Measurements from ENCODE around the gene ELAVL2.

Gene ELAVL2

DNA sequence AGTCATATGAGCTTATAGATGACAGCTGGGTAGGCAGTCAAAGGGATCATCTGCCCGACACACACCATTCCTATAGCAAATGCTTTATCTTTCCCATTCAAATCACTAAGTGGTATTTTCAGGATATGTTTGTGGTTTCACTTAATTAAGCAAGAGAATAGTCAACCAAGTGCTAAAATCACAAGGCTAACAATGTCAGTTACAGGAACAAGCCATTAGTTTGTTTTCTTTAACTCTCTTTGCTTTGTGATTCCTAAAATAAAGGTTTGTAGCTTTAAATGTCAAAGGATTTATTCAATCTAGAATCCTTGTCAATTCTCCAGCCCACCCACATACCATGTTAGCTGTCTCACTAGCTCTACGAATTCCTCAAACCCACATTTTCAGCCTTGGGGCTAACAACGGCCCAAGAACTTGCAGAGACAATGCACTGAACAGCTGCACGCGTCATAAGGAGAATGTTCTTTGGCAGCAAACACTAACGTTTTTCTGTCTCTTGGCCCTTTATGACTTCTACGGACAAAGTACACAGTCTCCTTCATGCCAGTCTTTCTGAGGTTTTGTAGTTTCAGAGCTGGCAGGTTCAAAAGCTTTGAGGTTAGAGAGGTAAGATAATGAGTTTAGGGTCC lies 56.6 kb downstream of the ELAVL2 start:
- Histone ChIP-seq H3K27me3 (ENCODE audit: low read depth) (no peaks in the 10 kb centered on the region), H3K36me3 (replicated peaks) (no peaks in the 10 kb centered on the region), H3K4me1 (peaks cover 15% of the 10 kb centered on the region), H3K4me3 (no peak overlapping the region), H3K9me3 (no peaks in the 10 kb centered on the region)
- DNase-seq (ENCODE audit: low spot score in 2 of 2): peak; percentile 71 to 76
- in situ Hi-C loops (cut with MboI; ENCODE audit: low sequenced_read_pairs): no loop called here

DNA sequence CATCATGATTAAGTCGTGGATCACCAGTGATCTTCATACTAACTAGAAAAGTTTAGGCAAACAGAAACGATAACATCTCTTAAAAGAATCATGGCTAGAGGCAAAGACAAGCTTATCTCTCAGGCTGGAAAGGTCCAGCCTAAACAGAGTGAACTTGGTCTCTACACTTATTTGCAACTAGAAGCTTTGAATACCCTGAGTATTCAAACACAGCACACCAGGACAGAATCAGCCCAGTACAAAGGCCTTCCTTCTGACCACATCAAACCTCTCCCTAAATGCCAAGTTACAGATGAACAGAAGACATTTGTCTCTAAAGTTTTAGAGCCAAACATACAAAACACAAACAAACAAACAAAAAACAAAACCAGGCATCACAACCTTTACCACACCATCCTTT lies 57.2 kb downstream of the ELAVL2 start:
- Histone ChIP-seq H3K9me3 (no peaks in the 10 kb centered on the region), H3K4me3 (no peak overlapping the region), H3K36me3 (replicated peaks) (no peaks in the 10 kb centered on the region), H3K27me3 (ENCODE audit: low read depth) (no peaks in the 10 kb centered on the region), H3K4me1 (peaks cover 15% of the 10 kb centered on the region)
- DNase-seq (ENCODE audit: low spot score in 2 of 2): no peak
- in situ Hi-C loops (cut with MboI; ENCODE audit: low sequenced_read_pairs): no loop called here

DNA sequence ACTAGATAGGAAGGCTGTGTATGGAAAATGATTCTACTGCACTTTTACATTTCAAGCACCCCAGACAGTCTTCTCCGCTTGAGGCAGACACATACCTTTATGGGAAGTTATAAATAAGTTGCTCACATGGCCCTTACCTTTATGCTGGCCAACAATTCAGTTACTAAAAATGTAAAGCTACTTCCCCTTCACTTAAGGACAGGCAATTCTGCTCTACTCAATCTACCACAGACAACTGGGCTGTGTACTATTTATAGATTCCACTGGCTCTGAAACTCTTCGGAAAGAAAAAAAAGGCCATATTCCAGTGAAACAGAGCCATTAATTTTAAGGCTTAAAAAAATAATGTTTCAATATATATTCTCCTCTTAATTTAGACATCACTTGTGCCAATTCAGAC lies 59.4 kb downstream of the ELAVL2 start:
- no peak for DNase-seq (ENCODE audit: low spot score in 2 of 2)
- H3K36me3 ChIP-seq (replicated peaks): no peaks in the 10 kb centered on the region
- no peaks in the 10 kb centered on the region for H3K27me3 ChIP-seq (ENCODE audit: low read depth)
- in situ Hi-C loops (cut with MboI; ENCODE audit: low sequenced_read_pairs): no loop called here
- peaks cover 15% of the 10 kb centered on the region for H3K4me1 ChIP-seq
- H3K4me3 ChIP-seq: no peak overlapping the region
- no peaks in the 10 kb centered on the region for H3K9me3 ChIP-seq

DNA sequence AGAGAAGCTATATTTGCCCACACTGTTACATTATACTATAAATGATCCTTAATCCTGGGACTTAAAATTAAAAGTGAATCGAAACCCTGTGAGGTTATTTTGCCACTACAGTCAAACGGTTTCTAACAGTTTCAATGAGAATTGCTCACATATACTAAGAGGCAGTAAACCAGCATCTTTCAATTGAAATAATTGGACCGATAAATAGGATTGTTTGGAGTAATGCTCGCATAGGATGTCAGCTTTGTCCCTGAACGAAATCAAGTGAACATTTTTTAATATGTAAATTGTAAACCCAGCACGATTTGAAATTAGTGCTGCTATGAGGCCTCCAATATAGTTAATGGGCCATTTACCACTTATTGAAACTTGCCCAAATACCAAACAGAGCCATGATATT lies 60.5 kb downstream of the ELAVL2 start:
- Histone ChIP-seq H3K36me3 (replicated peaks) (no peaks in the 10 kb centered on the region), H3K27me3 (ENCODE audit: low read depth) (no peaks in the 10 kb centered on the region), H3K4me3 (no peak overlapping the region), H3K4me1 (peaks cover 15% of the 10 kb centered on the region), H3K9me3 (no peaks in the 10 kb centered on the region)
- DNase-seq (ENCODE audit: low spot score in 2 of 2): no peak
- in situ Hi-C loops (cut with MboI; ENCODE audit: low sequenced_read_pairs): no loop called here

DNA sequence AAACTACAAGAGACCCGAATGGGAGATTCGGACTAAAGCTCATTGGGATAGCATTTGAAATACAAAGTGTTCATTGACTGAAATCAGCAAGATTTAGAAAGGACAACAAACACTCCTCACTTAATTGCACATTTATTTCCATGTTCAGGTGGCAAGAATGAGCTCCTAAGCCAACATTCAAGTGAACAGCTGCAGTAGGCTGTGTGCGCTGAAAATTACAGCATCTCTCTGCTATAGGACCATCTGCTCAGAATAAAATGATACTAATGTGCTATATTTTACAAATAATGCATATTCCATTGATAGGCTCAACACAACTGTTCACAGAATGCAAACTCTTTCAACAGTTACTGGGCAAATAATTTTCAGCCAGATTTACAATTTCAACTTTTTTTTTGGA lies 61.8 kb downstream of the ELAVL2 start:
- in situ Hi-C loops (cut with MboI; ENCODE audit: low sequenced_read_pairs): no loop called here
- H3K4me1 ChIP-seq: peaks cover 7% of the 10 kb centered on the region
- no peaks in the 10 kb centered on the region for H3K27me3 ChIP-seq (ENCODE audit: low read depth)
- no peaks in the 10 kb centered on the region for H3K36me3 ChIP-seq (replicated peaks)
- no peak overlapping the region for H3K4me3 ChIP-seq
- DNase-seq (ENCODE audit: low spot score in 2 of 2): no peak
- H3K9me3 ChIP-seq: no peaks in the 10 kb centered on the region

DNA sequence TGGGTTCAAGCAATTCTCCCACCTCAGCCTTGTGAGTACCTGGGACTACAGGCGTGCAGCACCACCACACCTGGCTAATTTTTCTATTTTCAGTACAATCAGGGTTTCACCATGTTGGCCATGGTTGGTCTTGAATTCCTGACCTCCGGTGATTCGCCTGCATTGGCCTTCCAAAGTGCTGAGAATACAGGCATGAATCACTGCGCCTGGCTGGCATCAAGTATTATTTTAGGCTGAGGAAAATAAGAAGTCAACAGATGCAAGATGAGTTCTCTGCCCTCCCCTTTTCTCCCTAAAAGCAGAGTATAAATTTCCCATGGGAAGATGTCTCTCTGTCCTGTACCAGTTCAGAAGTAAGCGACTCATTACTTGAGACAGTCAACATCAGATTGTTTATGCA lies 71.5 kb downstream of the ELAVL2 start:
- Histone ChIP-seq H3K27me3 (ENCODE audit: low read depth) (no peaks in the 10 kb centered on the region), H3K4me3 (no peak overlapping the region), H3K4me1 (peaks cover 5% of the 10 kb centered on the region), H3K36me3 (replicated peaks) (no peaks in the 10 kb centered on the region), H3K9me3 (no peaks in the 10 kb centered on the region)
- no peak for DNase-seq (ENCODE audit: low spot score in 2 of 2)
- in situ Hi-C loops (cut with MboI; ENCODE audit: low sequenced_read_pairs): no loop called here

DNA sequence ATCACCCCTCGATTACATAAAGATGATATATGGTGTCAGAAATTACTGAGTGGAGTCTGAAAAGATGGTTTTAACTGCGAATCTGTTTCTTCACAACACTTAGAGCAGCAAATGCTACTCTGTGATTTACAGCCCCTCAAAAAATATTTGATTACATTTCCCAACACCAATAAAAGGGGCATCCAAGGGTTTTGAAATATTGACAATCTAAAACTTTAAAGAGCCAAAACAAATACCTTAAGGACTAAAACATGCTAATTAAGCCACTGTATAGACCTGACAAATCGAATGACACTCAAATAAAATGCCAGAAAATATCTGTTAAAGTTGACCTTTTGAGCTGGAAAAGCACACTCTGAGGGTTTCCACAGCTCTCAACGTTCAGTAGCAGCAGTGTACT lies 73.2 kb downstream of the ELAVL2 start:
- Histone ChIP-seq H3K4me1 (peaks cover 5% of the 10 kb centered on the region), H3K36me3 (replicated peaks) (no peaks in the 10 kb centered on the region), H3K4me3 (no peak overlapping the region), H3K9me3 (no peaks in the 10 kb centered on the region), H3K27me3 (ENCODE audit: low read depth) (no peaks in the 10 kb centered on the region)
- DNase-seq (ENCODE audit: low spot score in 2 of 2): no peak
- in situ Hi-C loops (cut with MboI; ENCODE audit: low sequenced_read_pairs): no loop called here

DNA sequence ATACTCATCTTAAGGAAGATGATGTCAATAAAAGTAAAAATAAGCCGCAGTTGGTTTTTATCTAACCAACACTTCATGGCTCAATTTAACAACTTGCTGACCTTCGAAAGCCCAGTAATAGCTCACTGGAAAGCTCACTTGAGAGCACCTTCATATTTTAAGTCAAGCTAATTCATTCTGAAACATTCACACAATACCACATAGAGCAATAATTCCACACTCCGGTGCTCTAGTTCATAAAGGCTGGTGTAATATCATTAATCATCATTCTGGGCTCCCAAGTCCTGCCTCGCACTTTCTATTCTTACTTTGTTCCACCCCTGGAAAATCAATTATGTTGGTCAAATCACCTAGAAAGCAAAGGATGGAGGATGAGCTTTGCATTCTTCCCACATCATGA lies 74.4 kb downstream of the ELAVL2 start:
- no peak for DNase-seq (ENCODE audit: low spot score in 2 of 2)
- Histone ChIP-seq H3K4me1 (peaks cover 5% of the 10 kb centered on the region), H3K9me3 (no peaks in the 10 kb centered on the region), H3K4me3 (no peak overlapping the region), H3K36me3 (replicated peaks) (no peaks in the 10 kb centered on the region), H3K27me3 (ENCODE audit: low read depth) (no peaks in the 10 kb centered on the region)
- in situ Hi-C loops (cut with MboI; ENCODE audit: low sequenced_read_pairs): no loop called here

DNA sequence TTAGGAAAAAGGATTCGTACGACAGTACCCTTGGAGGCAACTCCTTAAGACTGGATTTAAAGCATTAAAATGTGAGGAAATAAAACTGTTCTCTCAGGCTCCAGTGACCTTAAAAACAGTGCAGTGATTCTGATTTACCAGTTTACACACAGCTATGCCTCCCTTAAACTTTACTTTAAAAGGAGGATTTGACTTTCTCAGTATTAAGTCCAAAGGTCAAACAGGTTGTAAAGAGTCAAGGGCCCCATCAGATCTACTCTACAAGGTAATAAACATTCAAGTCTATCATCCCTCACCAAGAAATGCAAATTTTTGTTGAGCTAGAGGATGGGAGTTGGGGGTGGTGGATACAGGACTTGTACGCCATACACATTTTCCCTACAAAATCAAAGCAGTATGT lies 75.2 kb downstream of the ELAVL2 start:
- no peak for DNase-seq (ENCODE audit: low spot score in 2 of 2)
- Histone ChIP-seq H3K27me3 (ENCODE audit: low read depth) (no peaks in the 10 kb centered on the region), H3K4me1 (peaks cover 5% of the 10 kb centered on the region), H3K36me3 (replicated peaks) (no peaks in the 10 kb centered on the region), H3K4me3 (no peak overlapping the region), H3K9me3 (no peaks in the 10 kb centered on the region)
- in situ Hi-C loops (cut with MboI; ENCODE audit: low sequenced_read_pairs): no loop called here

DNA sequence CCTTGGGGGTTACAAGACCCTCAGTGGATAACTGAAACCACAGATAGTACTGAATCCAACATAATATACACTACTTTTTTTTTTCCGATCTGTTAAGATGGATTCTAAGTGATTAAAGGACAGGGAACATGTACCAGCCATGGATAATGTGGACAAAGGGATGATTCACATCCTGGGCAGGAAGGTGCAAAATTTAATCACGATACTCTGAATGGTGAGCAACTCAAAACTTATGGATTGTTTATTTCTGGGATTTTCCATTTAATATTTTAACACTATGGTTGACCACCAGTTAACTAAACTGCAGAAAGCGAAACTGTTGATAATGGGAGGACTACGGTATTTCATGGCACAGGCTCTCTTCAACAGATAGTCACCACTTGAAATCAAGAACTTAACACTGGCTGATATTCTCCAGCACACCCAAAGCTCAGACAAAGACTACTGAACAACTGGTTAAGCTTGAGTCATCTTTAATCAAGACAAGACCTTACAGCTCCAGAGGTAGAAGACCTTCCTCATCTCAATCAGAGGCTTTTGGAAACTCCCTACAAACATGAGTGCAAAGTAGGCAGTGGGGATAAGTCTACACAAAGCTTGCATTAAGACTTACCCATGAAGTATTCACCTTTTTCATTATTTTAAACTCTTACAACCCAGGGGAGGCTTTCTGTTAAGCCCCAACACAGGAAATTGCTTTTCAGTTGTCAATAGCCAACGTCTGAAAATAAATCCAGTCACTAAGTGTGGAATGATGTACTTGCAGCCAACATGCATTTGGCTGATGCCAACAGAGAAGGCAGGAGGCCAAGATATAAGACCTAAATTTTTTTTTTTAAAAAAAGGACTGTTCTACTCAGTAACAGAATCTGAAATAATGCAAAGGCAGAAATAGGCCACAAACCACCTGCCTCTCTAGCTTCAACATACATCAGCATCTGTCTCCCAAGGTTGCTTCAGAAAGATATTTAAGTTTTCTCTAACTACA lies 78.7 kb downstream of the ELAVL2 start:
- Histone ChIP-seq H3K27me3 (ENCODE audit: low read depth) (no peaks in the 10 kb centered on the region), H3K4me1 (peaks cover 5% of the 10 kb centered on the region), H3K9me3 (no peaks in the 10 kb centered on the region), H3K4me3 (no peak overlapping the region), H3K36me3 (replicated peaks) (no peaks in the 10 kb centered on the region)
- in situ Hi-C loops (cut with MboI; ENCODE audit: low sequenced_read_pairs): no loop called here
- no peak for DNase-seq (ENCODE audit: low spot score in 2 of 2)

DNA sequence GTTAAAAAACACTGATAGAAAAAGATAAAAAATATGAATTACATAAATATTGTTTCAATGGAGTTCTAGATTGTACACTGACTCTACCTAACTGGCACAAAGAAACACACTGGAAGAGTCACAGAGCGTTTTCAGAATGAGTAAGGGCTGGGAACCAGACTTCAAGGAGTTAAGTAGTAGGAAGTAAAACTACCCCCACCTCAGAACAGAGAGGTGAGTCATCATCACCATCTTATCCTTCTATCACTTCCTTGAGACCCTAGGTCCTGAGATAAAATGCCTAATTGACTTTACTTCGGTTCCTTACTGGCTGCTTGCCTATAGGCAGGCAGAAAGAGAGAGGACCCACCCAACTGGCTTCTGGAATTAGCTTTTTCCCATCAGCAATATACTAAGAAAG lies 79.7 kb downstream of the ELAVL2 start:
- no peak for DNase-seq (ENCODE audit: low spot score in 2 of 2)
- in situ Hi-C loops (cut with MboI; ENCODE audit: low sequenced_read_pairs): no loop called here
- Histone ChIP-seq H3K4me3 (no peak overlapping the region), H3K36me3 (replicated peaks) (no peaks in the 10 kb centered on the region), H3K27me3 (ENCODE audit: low read depth) (no peaks in the 10 kb centered on the region), H3K4me1 (peaks cover 5% of the 10 kb centered on the region), H3K9me3 (no peaks in the 10 kb centered on the region)

DNA sequence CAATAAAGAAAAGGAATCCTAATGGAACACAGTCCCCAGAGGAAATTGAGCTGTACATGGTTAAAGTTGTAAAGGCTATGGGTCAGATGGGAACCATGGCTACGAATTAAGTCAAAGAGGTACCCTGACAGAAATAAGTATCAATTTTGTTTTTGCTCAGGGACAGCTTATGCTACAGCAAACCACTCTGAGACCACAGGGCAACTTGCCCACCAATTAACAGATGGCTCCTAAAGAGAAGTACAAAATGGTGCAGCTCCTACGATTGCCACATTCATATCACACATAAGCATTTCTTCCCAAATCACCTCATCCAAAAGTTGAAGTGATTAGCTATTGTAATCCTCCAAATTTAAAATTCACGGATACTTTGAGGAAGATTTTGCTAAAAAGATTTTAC lies 83.0 kb downstream of the ELAVL2 start:
- no peaks in the 10 kb centered on the region for H3K36me3 ChIP-seq (replicated peaks)
- peaks cover 11% of the 10 kb centered on the region for H3K4me1 ChIP-seq
- H3K27me3 ChIP-seq (ENCODE audit: low read depth): no peaks in the 10 kb centered on the region
- no peaks in the 10 kb centered on the region for H3K9me3 ChIP-seq
- H3K4me3 ChIP-seq: no peak overlapping the region
- in situ Hi-C loops (cut with MboI; ENCODE audit: low sequenced_read_pairs): no loop called here
- DNase-seq (ENCODE audit: low spot score in 2 of 2): no peak

DNA sequence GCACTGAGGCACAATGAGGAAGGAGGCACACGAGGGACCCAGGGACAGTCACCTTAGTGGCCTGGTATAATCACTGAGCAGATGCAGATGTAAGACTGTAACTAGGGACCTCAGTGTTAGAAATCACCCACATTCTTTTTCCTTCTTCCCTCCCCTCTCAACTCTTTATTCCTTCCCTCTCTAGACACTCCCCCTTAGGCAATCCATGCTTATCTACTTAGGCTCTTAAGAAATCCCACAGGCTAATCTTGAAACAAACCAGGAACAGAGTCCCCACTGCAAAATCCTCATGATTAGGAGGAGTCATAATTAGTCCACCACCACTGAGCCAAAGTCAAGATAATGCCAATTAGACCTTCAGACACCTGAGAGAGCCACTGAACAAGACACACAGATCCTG lies 84.7 kb downstream of the ELAVL2 start:
- Histone ChIP-seq H3K36me3 (replicated peaks) (no peaks in the 10 kb centered on the region), H3K9me3 (no peaks in the 10 kb centered on the region), H3K4me1 (peaks cover 11% of the 10 kb centered on the region), H3K27me3 (ENCODE audit: low read depth) (no peaks in the 10 kb centered on the region), H3K4me3 (no peak overlapping the region)
- in situ Hi-C loops (cut with MboI; ENCODE audit: low sequenced_read_pairs): no loop called here
- DNase-seq (ENCODE audit: low spot score in 2 of 2): no peak

DNA sequence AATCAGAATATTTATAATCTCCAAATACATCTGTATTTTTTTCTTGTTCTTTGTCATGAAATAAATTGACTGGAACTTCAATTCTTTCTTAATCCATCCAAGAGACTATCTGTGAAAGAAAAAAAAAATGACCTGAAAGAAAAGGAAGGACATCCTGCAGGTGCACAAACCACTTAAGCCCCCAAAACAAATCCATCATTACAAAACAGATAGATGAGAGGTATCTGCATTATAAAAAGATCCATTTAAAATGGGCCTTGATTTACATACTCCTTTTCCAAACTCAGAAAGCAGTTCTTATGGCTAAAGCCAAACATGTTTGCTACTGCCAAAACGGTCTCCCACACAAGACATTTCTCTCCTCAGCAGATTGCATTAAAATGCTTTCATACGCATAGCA lies 85.5 kb downstream of the ELAVL2 start:
- in situ Hi-C loops (cut with MboI; ENCODE audit: low sequenced_read_pairs): no loop called here
- Histone ChIP-seq H3K4me3 (no peak overlapping the region), H3K4me1 (peaks cover 11% of the 10 kb centered on the region), H3K36me3 (replicated peaks) (no peaks in the 10 kb centered on the region), H3K27me3 (ENCODE audit: low read depth) (no peaks in the 10 kb centered on the region), H3K9me3 (no peaks in the 10 kb centered on the region)
- peak; percentile 17 to 75 for DNase-seq (ENCODE audit: low spot score in 2 of 2)
